ENCODE data around the gene ATP2B2.

- no peak for TF ChIP-seq CTCF (IDR thresholded peaks at IDR 0.05)
- no peak for TF ChIP-seq POLR2A (IDR thresholded peaks at IDR 0.05)
- TF ChIP-seq EP300 (IDR thresholded peaks at IDR 0.05; ENCODE audit: low read depth) = no peak
Measured at GRCh38 chr3:10360478-10360877, 144.9 kb downstream of the ATP2B2 start.

Data from transverse colon (tissue), 3 donors.